ENCODE measurements around the gene PCSK1.
"Not testable (repeated sequence)": the region's sequence is repeated elsewhere in the genome, so short reads cannot be mapped to it uniquely, and the experiment has no call there.

PCSK1 gene

GRCh38 chr5:96367337-96367736 lies 65.7 kb downstream of the PCSK1 start:
- DNase-seq, result not testable (repeated sequence)

- no peak for DNase-seq
Observed at GRCh38 chr5:96354237-96354636, 78.8 kb downstream of the PCSK1 start.

- no peak for DNase-seq
Observed at GRCh38 chr5:96353220-96353619, 79.8 kb downstream of the PCSK1 start.

- no peak for DNase-seq
Observed at GRCh38 chr5:96350678-96351077, 82.4 kb downstream of the PCSK1 start.

GRCh38 chr5:96348536-96348935 lies 84.5 kb downstream of the PCSK1 start:
- DNase-seq, result no peak

- DNase-seq, result no peak
Observed at GRCh38 chr5:96347502-96348292, 85.4 kb downstream of the PCSK1 start.

- DNase-seq, result no peak
Observed at GRCh38 chr5:96344678-96345577, 88.1 kb downstream of the PCSK1 start.

- DNase-seq, result no peak
Observed at GRCh38 chr5:96343094-96343493, 90.0 kb downstream of the PCSK1 start.

- no peak for DNase-seq
Observed at GRCh38 chr5:96342581-96342980, 90.5 kb downstream of the PCSK1 start.
